GM19438 (cell line): Measurements from ENCODE around the gene TGFBR3.

Source experiments
- ATAC-seq: cut with Tn5 transposase; IDR thresholded peaks from one replicate; pipeline ENCODE4 v1.9.1; 2021; ENCODE audit warnings: low read depth; ENCODE audit not compliant: unreplicated experiment

TGFBR3 gene

DNA sequence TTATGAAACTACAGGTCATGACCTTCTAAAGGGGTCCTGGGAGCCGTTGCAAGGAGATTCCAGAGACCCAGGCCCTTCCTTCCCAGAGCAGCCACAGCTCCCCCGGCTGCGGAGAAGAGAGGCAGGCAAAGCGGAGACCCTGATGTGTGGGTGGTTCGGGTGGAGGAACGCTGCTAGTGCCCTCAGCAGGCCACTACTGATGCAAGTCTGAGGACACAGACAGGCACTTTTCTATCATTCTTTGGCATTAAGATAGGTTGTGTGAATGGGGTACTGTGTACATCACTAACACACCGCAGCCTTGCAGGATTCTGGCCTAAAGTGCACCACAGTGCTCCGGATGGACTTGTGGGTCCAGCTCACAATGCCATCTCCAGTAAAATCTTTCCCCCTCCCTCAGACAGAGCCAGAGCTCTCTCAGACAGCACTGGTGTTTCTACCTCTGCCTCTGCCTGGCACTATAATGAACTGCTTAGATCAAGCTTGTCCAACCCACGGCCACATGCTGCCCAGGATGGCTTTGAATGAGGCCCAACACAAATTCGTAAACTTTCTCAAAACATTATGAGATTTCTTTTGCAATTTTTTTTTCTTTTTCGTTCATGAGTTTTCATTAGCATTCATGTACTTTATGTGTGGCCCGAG, 121.4 kb downstream of the TGFBR3 start:
- ATAC-seq: no peak

DNA sequence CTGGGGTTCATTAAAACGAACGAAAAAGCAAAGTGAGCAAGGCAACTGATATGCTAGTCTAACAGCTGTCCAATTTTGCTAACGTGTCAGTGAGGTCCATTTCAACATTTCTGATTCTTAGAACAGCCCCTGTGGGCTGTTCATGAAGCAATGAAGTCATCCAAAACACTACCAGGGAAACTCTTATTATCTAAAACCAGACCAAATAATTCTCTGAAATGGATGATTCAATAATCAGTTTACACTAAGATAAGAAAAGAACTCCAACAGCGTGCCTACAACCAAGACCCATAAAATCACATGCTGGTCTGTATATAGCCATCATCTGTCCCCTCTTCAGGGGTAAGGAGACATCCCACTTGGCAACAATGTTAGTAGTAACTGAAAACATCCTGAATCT, 122.7 kb downstream of the TGFBR3 start:
- no peak for ATAC-seq

GRCh38 chr1:91761295-91761721, 124.6 kb downstream of the TGFBR3 start:
- no peak for ATAC-seq

DNA sequence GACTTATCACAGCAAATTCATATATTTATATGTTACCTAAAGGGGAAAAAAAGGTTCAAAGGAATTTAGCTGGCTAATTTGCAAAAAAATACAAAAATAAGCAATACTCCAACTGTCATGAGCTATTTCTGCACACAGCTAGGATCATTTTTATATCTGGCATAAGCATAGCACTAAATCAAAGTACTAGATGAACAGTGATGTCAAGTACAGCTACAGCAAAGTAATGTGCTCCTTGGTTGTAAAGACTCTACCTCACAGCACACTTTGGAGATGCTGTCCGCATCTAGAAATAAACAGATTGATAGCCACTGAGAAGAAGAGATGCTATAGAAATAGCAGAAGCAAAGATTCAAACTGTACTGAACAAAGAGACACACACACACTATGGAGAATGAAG, 125.4 kb downstream of the TGFBR3 start:
- ATAC-seq: no peak

DNA sequence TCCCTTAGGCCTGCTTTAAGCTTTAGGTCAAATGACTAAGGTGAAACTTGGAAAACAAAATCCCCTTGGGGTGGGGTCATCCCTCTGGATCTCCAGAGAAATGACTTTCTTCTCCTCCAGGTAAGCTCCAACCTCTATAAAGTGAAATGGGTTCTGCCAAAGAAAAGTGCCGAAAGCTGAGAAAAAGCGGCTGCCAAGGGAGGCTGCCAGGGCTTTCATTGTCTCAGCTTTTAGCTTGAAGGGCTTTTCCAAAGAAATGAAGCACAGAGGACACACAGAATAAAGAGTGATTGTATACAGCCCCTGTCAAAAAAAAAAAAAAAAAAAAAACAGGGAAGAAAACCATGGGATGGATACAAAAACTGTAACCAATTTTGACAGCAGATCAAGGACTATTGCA, 126.9 kb downstream of the TGFBR3 start:
- ATAC-seq: no peak

GRCh38 chr1:91757763-91758460, 128.0 kb downstream of the TGFBR3 start:
- ATAC-seq: no peak

DNA sequence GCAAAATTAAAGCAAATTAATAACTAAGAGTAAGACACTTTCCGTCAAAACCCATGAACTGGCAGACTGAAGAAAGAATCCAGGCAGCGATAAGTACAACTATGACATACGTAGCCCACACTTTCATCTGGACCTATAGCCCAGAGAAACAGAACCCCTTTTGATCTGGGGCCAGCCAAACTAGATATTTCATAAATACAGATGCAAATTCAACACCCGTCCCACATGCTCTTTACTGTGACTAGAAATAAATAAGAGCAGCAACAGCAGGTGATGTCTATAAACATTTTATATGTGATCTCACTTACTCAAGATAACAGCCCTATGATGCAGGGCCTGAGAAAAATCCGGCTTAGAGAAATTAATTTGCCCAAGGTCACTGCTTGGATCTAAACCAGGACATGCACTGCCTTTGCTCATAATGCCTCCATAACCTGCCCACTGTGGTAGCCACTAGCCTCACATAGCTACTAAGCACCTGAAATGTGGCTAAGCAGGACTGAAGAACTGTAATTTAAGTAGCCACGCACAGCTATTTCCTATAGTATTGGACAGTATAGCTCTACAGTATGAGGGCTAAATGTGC, 130.2 kb downstream of the TGFBR3 start:
- no peak for ATAC-seq

- no peak for ATAC-seq
These were observed 131.0 kb downstream of the TGFBR3 start for GRCh38 chr1:91754816-91755580.

DNA sequence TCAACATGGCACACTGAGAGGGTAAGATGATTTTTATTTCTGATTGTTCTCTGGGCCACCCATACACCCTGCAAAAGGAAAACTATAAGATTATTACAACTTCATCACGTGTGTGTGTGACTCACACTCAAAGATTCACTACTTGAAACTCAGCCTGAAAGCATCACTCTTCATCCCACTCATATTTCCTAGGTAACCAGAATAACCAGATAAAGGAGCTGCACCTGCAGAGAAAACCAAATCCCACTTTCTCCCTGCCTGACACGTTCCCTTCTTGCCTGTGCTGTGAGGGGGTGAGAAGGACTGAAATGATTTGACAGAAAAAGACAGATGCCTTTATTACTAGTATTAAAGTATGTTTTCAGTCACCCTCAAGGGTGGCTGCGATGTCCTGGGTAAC, 131.6 kb downstream of the TGFBR3 start:
- ATAC-seq: no peak

DNA sequence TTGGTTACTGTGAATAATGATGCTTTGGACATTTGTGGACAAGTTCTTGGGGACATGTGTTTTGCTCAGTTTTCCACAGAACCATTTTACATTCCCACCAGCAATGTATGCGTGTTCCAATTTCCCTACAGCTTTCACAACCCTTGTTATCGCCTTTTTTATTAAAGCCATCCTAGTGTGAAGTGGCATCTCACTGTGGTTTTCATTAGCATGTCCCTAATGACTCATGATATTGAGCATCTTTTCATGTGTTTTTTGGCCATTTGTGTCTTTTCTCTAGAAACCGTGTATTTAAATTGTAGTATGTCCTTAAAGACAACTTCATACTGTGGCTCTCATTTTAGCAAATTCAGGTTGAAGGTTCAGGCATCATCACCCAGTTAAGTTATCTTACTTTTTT, 132.1 kb downstream of the TGFBR3 start:
- ATAC-seq: no peak

DNA sequence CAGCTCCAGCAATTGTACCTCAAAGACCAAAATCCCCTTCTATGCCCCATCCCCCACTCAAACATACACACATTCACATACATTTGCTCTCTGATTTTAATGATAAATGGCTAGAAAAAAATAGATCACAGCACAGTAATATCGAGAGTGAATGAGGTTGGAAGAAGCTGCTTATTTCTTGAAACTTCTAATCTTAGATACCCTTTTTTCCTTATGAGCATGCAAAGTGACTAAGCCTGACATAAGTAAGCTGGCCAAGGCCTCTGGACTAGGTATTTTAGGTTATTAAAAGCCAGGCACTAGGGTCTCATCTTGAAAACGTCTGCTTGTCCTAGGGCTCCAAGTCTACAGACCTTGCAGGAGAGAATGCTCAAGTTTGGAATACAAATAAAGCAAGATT, 133.6 kb downstream of the TGFBR3 start:
- ATAC-seq: no peak

DNA sequence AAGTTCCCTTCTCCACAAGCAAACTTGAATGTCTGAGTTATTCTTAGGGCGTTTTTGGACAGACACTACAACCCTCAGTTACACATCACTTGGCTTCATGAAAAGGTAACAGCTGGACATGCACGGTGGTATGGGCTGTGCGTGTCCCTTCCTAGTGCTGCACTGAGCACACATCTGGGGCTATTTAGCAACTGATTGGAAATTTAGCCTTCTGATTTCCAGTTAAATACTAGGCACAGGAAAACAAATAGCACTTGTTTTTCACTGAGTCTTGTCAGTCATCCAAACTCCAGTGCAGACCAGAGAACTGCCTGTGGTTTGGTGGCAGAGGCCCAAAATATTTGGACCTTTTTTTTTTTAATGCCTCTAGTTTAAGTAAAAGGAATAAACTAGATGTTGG, 134.7 kb downstream of the TGFBR3 start:
- ATAC-seq: no peak

DNA sequence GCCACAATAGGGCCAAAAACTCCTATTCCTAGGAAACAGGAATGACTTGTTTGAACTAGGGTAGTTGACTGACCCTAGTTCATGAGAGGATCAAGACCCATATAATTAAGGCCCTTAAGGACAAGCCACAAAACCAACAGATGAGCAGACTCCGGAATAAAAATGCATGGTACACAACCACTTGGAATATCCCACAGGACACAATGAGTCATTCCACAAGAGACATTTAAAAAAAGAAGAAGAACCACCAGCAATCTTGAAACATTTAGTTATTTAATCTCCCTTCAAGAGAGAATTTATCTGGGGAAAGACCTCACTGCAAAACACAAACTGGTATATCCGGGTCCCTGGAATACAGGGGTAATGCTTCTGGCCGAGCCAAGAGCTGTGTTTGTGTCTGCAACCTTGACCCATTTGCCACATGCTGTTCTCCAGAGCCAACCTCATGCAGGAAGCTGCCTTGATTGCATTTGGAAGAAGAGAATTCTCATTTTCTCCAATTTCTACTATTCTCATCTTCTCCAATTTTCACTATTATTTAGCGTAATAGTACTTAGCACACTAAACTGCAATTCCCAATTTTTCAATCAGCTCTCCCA, 135.5 kb downstream of the TGFBR3 start:
- ATAC-seq: no peak

DNA sequence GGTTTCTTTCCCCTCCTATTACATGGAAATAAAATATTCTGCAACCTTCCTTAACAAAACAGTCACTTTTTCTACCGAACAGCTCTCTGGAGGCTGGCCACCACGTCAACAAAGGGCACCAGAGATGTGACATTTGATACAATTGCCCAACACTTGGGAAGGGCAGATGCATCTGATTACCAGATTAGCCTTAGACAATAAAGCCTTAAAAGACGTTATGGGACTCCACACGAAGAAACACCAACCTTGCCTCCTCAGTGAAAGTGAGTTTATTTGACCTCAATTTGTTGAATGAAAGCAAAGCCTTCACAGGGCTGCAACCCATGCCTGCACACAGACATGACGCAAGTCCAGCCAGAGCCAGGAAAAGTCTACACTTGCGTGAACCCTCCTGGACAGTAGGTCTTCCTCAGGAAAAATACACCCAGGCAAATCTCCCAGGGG, 136.1 kb downstream of the TGFBR3 start:
- no peak for ATAC-seq

DNA sequence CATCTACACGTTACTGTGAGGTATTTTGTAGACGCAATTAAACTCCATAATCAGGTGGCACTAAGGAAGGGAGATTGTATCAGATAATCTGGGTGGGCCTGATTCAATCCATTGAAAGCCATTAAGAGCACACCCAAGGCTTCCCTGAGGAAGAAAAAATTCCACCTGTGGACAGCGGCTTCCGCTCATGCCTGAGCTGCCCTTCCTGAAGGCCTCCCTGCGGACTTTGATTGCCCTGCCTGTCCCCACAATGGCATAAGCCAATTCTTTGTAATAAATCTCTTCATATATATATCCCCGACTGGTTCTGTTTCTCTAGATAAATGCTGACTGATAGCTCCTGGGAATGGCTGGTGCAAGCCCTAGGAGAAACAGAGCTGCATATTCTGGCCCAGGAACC, 138.3 kb downstream of the TGFBR3 start:
- no peak for ATAC-seq

GRCh38 chr1:91746728-91747338, 139.1 kb downstream of the TGFBR3 start:
- ATAC-seq: no peak

DNA sequence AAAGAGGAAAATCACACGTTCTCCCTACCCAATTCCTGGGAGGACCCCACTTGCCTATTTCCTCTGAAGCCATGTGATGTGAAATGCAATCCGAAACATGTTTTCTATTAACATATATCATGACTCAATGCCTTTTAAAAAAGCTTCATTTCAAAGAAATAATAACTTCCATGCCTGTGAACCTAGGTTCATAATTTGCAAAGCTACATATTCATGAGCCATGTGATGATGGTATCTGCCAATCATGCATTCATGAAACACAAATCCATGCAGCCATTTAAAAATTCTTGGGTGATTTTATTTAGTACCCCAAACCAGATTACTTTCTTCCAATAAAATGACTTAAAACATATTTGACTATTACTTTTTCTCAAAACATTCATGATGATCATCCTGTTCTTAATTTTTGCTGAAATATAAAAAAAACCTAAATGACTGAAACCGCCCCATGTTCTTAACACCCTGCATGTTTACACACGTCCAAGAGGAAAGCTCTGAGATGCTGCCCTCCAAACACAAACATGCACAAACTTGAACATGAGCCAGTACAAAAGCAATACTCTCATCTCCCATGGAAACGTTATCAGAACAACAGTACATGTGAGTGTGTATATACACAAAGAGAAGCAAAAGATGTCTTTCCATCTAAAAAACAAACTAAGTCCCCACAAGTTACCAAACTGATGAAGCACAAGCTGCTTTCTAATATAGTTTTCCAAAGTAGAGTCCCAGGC, 140.1 kb downstream of the TGFBR3 start:
- ATAC-seq: no peak

- no peak for ATAC-seq
These were observed 140.9 kb downstream of the TGFBR3 start for GRCh38 chr1:91744953-91745639.

DNA sequence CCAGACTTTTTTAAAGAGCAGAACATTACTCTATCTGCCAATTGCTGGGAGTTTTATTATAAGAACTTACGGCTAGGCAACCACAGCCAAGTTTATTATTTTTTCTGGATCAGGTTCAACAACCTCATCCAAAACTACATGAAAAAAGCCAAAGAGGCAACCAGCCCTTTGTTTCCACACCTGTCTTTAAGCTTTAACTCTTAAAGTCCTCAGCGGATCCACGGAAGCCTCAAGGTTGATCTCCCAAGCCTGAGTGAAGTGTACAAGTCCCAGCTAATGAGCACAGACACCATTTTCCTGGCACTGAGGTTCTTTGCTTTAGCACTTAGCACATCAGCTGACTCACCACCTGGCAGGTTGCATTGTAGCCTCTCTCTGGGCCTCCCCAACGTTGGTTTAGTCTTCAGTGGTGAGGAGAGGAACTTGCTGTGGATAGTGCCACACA, 143.1 kb downstream of the TGFBR3 start:
- ATAC-seq: no peak
